Activated CD4-positive, alpha-beta T cell treated with anti-CD3 and anti-CD28 coated beads, Interleukin-2, amount 10 ng/mL, durations not matched to agents 7 days and 5 days (primary cell): ENCODE measurements around the gene HSP90B1. TPM values are rescaled to one million over a fixed set of nuclear protein-coding genes. Genes with fewer than 3 reads are reported as not detected.
A peak's percentile ranks its signal among the peaks of the same experiment; 100 is the strongest.

Source experiments
- CTCF ChIA-PET: fragments of 350-600 bp; sonication (Branson Sonifier 250); formaldehyde crosslinking; loops from one replicate; lab custom pipeline; 2021; ENCODE audit warnings: antibody characterized with exemption; lab: Charles Lee
- POLR2A ChIA-PET: fragments of 350-600 bp; sonication (Branson Sonifier 250); formaldehyde crosslinking; loops from one replicate; lab custom pipeline; 2021; ENCODE audit warnings: antibody characterized with exemption; lab: Charles Lee
- DNase-seq: peaks from one replicate; pipeline ENCODE4 v3.0.0-alpha.2; 2020
- H3K27ac Mint-ChIP-seq: one replicate; pipeline ENCODE4 v1.8.0; 2021; ENCODE audit warnings: mild to moderate bottlenecking, moderate library complexity, mixed read lengths
- H3K27me3 Mint-ChIP-seq: one replicate; pipeline ENCODE4 v1.8.0; 2021; ENCODE audit warnings: mixed read lengths
- H3K36me3 Mint-ChIP-seq: one replicate; pipeline ENCODE4 v1.8.0; 2021; ENCODE audit warnings: low read depth, mixed read lengths
- H3K4me1 Mint-ChIP-seq: one replicate; pipeline ENCODE4 v1.8.0; 2021; ENCODE audit warnings: mixed read lengths
- H3K4me3 Mint-ChIP-seq: one replicate; pipeline ENCODE4 v1.8.0; 2021; ENCODE audit warnings: mild to moderate bottlenecking, moderate library complexity, mixed read lengths
- H3K9me3 Mint-ChIP-seq: one replicate; pipeline ENCODE4 v1.8.0; 2021; ENCODE audit warnings: mixed read lengths
- total RNA-seq, 2 experiments: library from RNA; stranded (reverse); gene quantifications; one replicate each; pipeline ENCODE4 v1.2.3, GENCODE V29; 2021

Gene HSP90B1
- total RNA-seq, 2 experiments from 2014 or later = 316 to 333 TPM

- peaks cover 18% of the 10 kb centered on the region for H3K4me1 Mint-ChIP-seq
- no peak overlapping the region for H3K27ac Mint-ChIP-seq
- DNase-seq = no peak
- no peaks in the 10 kb centered on the region for H3K36me3 Mint-ChIP-seq
- ChIA-PET POLR2A (no interaction called here), CTCF (interaction anchor here (1.1 to 1.8 kb wide), 2 partner anchors 12 to 47 kb away, joined by 3 to 6 read pairs; no protein-coding TSS in a partner anchor)
- H3K4me3 Mint-ChIP-seq = no peak overlapping the region
- no peaks in the 10 kb centered on the region for H3K27me3 Mint-ChIP-seq
- H3K9me3 Mint-ChIP-seq = peaks cover 7% of the 10 kb centered on the region
These were observed 21.3 kb upstream of the HSP90B1 start for GRCh38 chr12:103908877-103909276.

DNA sequence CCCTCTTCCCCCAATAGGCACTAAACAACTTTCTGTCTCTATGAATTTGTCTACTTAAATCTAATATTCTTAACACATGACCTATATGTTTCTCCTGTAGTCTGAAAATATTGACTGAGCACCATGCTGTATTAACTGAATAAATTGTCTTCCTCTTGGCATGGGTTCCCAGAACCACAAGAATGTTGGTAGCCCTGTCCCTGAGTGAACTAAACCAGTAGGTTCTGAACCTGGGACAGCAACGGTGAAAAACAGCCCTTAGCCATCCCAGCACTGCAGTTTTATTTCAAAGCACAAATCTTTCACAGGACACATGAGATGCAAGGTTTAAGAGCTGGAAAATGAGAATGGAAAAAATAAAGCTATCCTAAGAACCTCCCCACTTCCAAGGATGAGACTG lies 20.4 kb upstream of the HSP90B1 start:
- H3K36me3 Mint-ChIP-seq = no peaks in the 10 kb centered on the region
- peaks cover 2% of the 10 kb centered on the region for H3K27me3 Mint-ChIP-seq
- ChIA-PET CTCF (interaction anchor here (0.6 to 1.2 kb wide), 4 partner anchors 10 to 1893 kb away, joined by 3 to 4 read pairs (median 4); partner anchors contain the start of genes HCFC2 and HSP90B1), POLR2A (interaction anchor here (0.7 kb wide), 1 partner anchor 14 kb away, joined by 10 read pairs; no protein-coding TSS in a partner anchor)
- H3K4me1 Mint-ChIP-seq = peaks cover 16% of the 10 kb centered on the region
- no peak overlapping the region for H3K27ac Mint-ChIP-seq
- H3K9me3 Mint-ChIP-seq = peaks cover 7% of the 10 kb centered on the region
- H3K4me3 Mint-ChIP-seq = no peak overlapping the region
- no peak for DNase-seq

GRCh38 chr12:103912069-103912468 lies 18.1 kb upstream of the HSP90B1 start:
- Mint-ChIP-seq H3K27ac (no peak overlapping the region), H3K27me3 (peaks cover 2% of the 10 kb centered on the region), H3K36me3 (no peaks in the 10 kb centered on the region), H3K9me3 (peaks cover 4% of the 10 kb centered on the region), H3K4me3 (no peak overlapping the region), H3K4me1 (peaks cover 4% of the 10 kb centered on the region)
- ChIA-PET POLR2A (no interaction called here), CTCF (interaction anchor here (0.8 to 1.4 kb wide), 2 partner anchors 9 to 10 kb away, joined by 3 read pairs; no protein-coding TSS in a partner anchor)
- DNase-seq = no peak

DNA sequence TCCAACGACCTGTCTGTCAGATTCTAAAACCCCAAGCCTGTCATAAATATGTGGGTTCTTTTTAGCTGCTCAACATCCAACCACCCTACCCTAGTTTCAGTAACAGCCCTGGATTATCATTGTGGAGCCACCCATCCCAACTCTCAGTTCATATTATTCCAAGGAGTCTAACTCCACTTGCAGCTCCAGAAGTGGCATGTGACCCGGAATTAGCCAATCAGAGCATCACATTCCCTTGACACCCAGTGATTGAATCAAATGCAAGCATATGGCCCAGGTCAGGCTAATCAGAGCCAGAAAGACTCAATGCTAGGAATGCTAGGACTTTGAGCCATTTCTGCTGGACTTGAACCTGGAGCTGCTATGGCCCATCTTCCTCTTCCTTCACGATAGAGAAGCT lies 17.1 kb upstream of the HSP90B1 start:
- Mint-ChIP-seq H3K27ac (no peak overlapping the region), H3K4me3 (no peak overlapping the region), H3K27me3 (peaks cover 2% of the 10 kb centered on the region), H3K4me1 (no peaks in the 10 kb centered on the region), H3K36me3 (peaks cover 4% of the 10 kb centered on the region), H3K9me3 (peaks cover 9% of the 10 kb centered on the region)
- POLR2A ChIA-PET = no interaction called here
- CTCF ChIA-PET = interaction anchor here (1.2 to 1.4 kb wide), 2 partner anchors 11 kb away, joined by 3 read pairs; no protein-coding TSS in a partner anchor
- no peak for DNase-seq

DNA sequence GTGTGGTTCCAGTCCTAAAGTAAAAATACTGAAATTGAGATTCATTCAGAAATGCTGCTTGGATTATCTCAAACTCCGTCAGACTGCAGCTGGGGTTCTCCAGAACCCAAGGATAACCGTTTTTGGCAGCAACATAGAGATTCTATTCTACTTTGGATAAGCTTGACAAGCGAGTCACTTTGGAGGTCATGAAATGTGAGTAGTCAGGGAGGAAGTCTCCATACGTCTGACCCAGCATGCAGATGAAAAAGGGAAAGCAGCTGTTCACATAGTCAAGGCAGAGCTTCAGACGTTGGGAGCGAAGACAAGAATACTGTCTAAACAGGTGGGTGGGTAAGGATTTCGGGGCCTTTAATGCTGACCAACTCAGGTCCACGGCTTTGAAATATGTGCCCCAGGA lies 14.9 kb upstream of the HSP90B1 start:
- peaks cover 4% of the 10 kb centered on the region for H3K36me3 Mint-ChIP-seq
- peaks cover 2% of the 10 kb centered on the region for H3K27me3 Mint-ChIP-seq
- H3K9me3 Mint-ChIP-seq = peaks cover 12% of the 10 kb centered on the region
- no peak for DNase-seq
- ChIA-PET POLR2A (interaction anchor here (0.7 kb wide), 1 partner anchor 14 kb away, joined by 4 read pairs; no protein-coding TSS in a partner anchor), CTCF (interaction anchor here (1.0 to 1.5 kb wide), 4 partner anchors 9 to 197 kb away, joined by 3 to 4 read pairs (median 4); no protein-coding TSS in a partner anchor)
- no peak overlapping the region for H3K4me3 Mint-ChIP-seq
- H3K4me1 Mint-ChIP-seq = no peaks in the 10 kb centered on the region
- no peak overlapping the region for H3K27ac Mint-ChIP-seq

GRCh38 chr12:103917873-103918272 lies 12.3 kb upstream of the HSP90B1 start:
- peaks cover 4% of the 10 kb centered on the region for H3K36me3 Mint-ChIP-seq
- ChIA-PET CTCF (no interaction called here), POLR2A (no interaction called here)
- no peak overlapping the region for H3K27ac Mint-ChIP-seq
- no peak for DNase-seq
- peaks cover 2% of the 10 kb centered on the region for H3K27me3 Mint-ChIP-seq
- peaks cover 12% of the 10 kb centered on the region for H3K9me3 Mint-ChIP-seq
- no peak overlapping the region for H3K4me3 Mint-ChIP-seq
- H3K4me1 Mint-ChIP-seq = no peaks in the 10 kb centered on the region

GRCh38 chr12:103924761-103925641 lies 5.2 kb upstream of the HSP90B1 start:
- Mint-ChIP-seq H3K9me3 (peaks cover 3% of the 10 kb centered on the region), H3K4me3 (no peak overlapping the region), H3K27me3 (no peaks in the 10 kb centered on the region), H3K27ac (peak overlapping the region; percentile 62), H3K36me3 (peaks cover 2% of the 10 kb centered on the region), H3K4me1 (peaks cover 32% of the 10 kb centered on the region)
- ChIA-PET POLR2A (no interaction called here), CTCF (interaction anchor here (1.0 to 1.1 kb wide), 4 partner anchors 9 to 31 kb away, joined by 3 to 5 read pairs (median 4); no protein-coding TSS in a partner anchor)
- DNase-seq = peak; percentile 32

- peaks cover 27% of the 10 kb centered on the region for H3K36me3 Mint-ChIP-seq
- peaks cover 55% of the 10 kb centered on the region for H3K4me1 Mint-ChIP-seq
- CTCF ChIA-PET = interaction anchor here (0.8 to 1.7 kb wide), 3 partner anchors 11 to 33 kb away, joined by 3 read pairs; no protein-coding TSS in a partner anchor
- peak overlapping the region; percentile 85 for H3K4me3 Mint-ChIP-seq
- no peaks in the 10 kb centered on the region for H3K27me3 Mint-ChIP-seq
- POLR2A ChIA-PET = no interaction called here
- peaks cover 3% of the 10 kb centered on the region for H3K9me3 Mint-ChIP-seq
- H3K27ac Mint-ChIP-seq = peak overlapping the region; percentile 100
- DNase-seq = peak; percentile 63
These were observed 1.5 kb upstream of the HSP90B1 start for GRCh38 chr12:103928682-103929045.

DNA sequence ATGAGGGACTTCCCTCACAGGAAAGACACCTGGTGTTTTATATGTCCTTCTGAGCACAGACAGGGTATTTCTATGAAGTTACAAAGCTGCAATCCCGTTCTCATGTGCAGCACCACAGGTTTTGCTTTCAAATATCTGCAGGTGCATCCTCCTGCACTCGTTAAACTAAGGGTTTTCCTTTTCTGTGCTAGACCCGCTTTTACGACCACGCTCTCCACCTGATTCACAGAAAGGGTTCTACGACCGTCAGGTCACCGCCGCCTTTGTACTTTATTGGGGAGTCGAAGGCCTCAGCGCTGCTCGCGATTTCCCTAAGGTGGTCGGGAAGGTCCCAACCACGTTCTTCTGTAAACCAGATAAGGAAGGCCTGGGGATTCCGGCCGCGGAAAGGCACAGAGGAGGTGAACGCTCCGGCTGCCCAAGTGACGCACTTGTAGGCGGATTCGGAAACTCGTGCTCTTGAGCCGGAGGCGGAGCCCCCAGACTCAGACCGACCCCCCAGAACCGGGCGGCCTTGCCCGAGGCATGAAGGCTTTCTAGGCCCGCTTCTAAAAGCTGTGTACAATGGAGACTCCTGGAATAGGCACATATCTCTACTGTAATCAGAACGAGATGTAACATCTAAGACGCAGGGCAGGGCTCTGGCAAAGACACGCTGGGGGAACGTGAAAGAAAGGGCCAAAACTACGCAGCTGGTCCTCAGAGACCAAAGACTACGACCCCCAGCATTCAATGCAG lies 995 bp upstream of the HSP90B1 start:
- Mint-ChIP-seq H3K4me3 (peak overlapping the region; percentile 85), H3K4me1 (peaks cover 59% of the 10 kb centered on the region), H3K27me3 (no peaks in the 10 kb centered on the region), H3K9me3 (peaks cover 3% of the 10 kb centered on the region), H3K27ac (peak overlapping the region; percentile 100), H3K36me3 (peaks cover 32% of the 10 kb centered on the region)
- ChIA-PET POLR2A (interaction anchor here (0.6 to 0.9 kb wide), 2 partner anchors 11 to 18 kb away, joined by 3 read pairs; no protein-coding TSS in a partner anchor), CTCF (interaction anchor here (0.8 to 1.7 kb wide), 9 partner anchors 10 to 36 kb away, joined by 3 to 5 read pairs (median 3); partner anchors contain the start of gene TDG)
- DNase-seq = peak; percentile 89

DNA sequence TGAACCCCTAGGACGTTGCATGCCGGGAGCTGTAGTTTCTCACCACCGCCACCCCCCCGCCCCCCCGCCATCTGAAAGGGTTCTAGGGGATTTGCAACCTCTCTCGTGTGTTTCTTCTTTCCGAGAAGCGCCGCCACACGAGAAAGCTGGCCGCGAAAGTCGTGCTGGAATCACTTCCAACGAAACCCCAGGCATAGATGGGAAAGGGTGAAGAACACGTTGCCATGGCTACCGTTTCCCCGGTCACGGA lies 501 bp upstream of the HSP90B1 start:
- POLR2A ChIA-PET = interaction anchor here (0.6 to 0.9 kb wide), 2 partner anchors 10 to 17 kb away, joined by 3 read pairs; no protein-coding TSS in a partner anchor
- CTCF ChIA-PET = interaction anchor here (0.9 to 1.7 kb wide), 7 partner anchors 20 to 36 kb away, joined by 3 to 5 read pairs (median 4); partner anchors contain the start of gene TDG
- H3K9me3 Mint-ChIP-seq = peaks cover 3% of the 10 kb centered on the region
- H3K27me3 Mint-ChIP-seq = no peaks in the 10 kb centered on the region
- H3K4me1 Mint-ChIP-seq = peaks cover 61% of the 10 kb centered on the region
- H3K36me3 Mint-ChIP-seq = peaks cover 35% of the 10 kb centered on the region
- H3K27ac Mint-ChIP-seq = peak overlapping the region; percentile 100
- no peak for DNase-seq
- peak overlapping the region; percentile 85 for H3K4me3 Mint-ChIP-seq

- no peak for DNase-seq
- peaks cover 3% of the 10 kb centered on the region for H3K9me3 Mint-ChIP-seq
- H3K27ac Mint-ChIP-seq = peak overlapping the region; percentile 100
- no peaks in the 10 kb centered on the region for H3K27me3 Mint-ChIP-seq
- ChIA-PET CTCF (interaction anchor here (1.4 kb wide), 1 partner anchor 23 kb away, joined by 4 read pairs; no protein-coding TSS in a partner anchor), POLR2A (no interaction called here)
- H3K4me1 Mint-ChIP-seq = peaks cover 65% of the 10 kb centered on the region
- peaks cover 48% of the 10 kb centered on the region for H3K36me3 Mint-ChIP-seq
- peak overlapping the region; percentile 85 for H3K4me3 Mint-ChIP-seq
These were observed 851 bp downstream of the HSP90B1 start for GRCh38 chr12:103930787-103931735.
